ENCODE data around the gene PRUNE2.

Gene PRUNE2

DNA sequence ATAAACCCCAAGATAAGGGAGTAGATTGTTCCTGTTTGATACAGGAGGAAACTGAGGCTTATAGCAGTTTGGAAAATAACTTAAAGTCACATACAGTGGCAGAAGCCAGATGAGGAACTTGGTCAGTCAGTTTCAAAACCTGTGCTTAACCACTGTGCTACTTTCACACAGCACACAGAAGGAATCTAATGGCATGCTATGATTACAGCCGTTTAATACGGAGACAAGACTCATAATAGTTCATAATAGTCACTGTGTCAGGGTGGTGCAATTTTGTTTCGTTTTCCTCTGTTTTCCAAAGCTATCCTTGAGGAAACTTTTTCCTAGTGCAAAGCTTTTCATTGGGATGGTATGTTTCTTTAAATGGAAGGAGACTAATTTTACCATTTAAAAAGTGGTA, 334.6 kb downstream of the PRUNE2 start:
- no peak for DNase-seq

DNA sequence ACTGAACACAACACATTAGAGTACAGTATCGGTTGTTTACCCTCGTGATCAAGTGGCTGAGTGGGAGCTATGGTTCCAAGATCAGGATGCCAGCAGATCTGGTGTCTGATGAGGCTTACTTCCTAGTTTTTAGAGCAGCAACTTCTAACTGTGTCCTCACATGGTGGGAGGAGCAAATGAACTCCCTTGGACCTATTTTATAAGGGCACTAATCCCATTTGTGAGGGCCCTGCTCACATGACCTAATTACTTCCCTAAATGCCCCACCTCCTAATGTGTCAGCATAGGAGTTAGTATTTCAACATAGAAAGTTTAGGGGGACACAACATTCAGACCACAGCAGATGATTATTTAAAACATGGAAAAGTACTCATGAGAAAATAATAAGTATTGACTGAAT, 335.1 kb downstream of the PRUNE2 start:
- no peak for DNase-seq

DNA sequence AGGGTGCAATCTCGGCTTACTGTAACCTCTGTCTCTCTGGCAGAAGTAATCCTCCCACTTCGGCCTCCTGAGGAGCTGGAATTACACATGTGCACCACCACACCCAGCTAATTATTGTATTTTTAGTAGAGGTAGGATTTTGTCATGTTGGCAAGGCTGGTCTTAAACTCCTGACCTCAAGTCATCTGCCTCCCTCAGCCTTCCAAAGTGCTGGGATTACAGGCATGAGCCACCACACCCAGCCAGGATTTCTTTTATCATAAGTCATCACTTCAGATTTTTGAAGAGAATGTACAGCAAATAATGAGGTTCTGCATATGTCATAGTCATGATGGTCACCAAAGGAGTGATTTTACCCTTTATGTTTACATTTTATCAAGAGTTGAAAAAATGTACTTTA, 338.8 kb downstream of the PRUNE2 start:
- no peak for DNase-seq

DNA sequence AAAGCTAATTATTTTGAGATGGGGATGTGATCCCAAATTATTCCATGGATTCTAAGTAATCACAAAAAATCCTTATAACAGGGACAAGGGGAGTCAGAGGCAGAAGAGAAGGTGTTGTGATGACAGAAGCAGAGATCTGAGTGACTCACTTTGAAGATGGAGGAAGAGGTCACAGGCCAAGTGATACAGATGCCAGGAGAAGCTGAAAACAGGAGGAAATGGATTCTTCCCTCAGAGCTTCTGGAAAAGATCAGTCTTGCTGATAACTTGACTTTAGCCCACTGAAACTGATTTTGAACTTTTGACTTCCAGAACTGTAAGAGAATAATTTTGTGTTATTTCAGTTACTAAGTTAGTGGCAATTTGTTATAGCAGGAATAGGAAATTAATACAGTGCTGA, 341.6 kb downstream of the PRUNE2 start:
- DNase-seq, result no peak

DNA sequence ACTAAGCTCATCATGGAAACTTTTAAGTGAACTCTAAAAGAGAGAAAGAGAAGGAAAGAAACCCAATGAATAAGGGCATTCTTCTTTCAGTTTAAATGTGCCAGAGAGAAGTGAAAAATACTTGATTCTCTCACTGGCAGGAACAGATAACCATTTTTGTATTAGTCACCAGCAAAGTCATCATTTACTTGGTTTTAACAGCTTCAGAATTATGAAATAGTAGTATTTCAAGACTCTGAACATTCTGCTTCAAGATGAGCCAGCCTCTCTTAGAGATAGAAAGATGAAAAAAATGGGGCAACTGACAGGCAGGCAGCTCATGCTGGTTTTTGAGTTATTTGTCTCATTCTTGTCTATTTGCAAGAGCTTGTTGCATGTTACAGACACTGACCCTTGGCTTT, 343.4 kb downstream of the PRUNE2 start:
- no peak for DNase-seq

DNA sequence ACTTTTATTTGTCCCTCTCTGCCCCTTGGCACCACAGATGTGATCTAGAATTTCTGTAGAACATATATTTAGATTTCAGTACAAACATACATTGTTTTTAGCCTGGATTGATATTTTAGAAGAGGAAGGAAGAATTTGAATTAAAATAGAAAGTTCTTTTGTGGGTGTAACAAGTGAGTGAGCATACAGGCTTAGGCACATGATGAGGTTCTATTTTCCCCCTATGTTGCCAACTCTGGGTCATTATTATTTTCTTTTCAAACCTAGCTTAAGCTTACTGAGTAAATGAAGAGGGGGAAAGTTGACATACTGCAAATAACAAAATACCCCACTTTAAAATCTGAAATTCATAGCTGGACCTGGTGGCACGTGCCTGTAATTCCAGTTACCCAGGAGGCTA, 344.0 kb downstream of the PRUNE2 start:
- DNase-seq, result no peak
